Thyroid gland (tissue), 4 donors: ENCODE results near the gene PLA2G12B.

Experiments
- POLR2A ChIP-seq, 2 donors: fragments of 450-650 bp; IDR thresholded peaks; one replicate each; pipeline ENCODE4 v1.6.1; 2017; ENCODE audit warnings: antibody characterized with exemption in 2 of 2, mild to moderate bottlenecking in 2 of 2, moderate library complexity in 1 of 2
- TF ChIP-seq, protein P1 (sequence below), 6 experiments: fragments of 200-600 bp in 3 of 6; fragments of 450-650 bp in 3 of 6; sonication (generic) in 3 of 6; IDR thresholded peaks; one replicate each; pipeline ENCODE4 v1.5.1; 2016 to 2019; ENCODE audit warnings: antibody characterized with exemption in 6 of 6, mild to moderate bottlenecking in 2 of 6, inconsistent platforms in 1 of 6, moderate library complexity in 1 of 6

DNA sequence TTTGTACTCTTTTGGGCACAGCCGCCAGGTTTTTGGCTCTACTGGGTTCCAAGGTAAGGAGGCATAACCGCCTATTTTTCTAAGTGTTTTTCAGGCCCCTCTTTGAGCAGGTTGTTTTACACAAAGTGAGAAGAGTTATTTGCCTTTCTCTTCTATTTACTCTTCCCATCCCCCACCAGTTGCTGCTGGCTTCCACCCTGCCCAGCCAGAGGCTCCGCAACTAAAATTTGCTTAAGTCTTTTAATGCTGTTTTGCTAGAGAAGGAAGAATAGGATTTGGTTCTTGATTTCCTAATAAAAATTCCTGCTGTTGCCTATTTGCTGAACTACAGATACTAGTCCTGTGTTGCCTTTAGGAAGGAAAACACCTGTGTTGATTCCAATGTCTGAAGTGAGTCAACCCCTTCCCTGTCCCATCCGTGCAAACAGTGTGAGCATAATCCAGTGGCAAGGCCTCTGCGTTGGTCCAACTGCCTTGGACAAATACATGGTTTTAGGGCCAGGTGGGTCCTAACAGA is 1.9 kb downstream of the PLA2G12B start:
- TF ChIP-seq, protein P1, sequence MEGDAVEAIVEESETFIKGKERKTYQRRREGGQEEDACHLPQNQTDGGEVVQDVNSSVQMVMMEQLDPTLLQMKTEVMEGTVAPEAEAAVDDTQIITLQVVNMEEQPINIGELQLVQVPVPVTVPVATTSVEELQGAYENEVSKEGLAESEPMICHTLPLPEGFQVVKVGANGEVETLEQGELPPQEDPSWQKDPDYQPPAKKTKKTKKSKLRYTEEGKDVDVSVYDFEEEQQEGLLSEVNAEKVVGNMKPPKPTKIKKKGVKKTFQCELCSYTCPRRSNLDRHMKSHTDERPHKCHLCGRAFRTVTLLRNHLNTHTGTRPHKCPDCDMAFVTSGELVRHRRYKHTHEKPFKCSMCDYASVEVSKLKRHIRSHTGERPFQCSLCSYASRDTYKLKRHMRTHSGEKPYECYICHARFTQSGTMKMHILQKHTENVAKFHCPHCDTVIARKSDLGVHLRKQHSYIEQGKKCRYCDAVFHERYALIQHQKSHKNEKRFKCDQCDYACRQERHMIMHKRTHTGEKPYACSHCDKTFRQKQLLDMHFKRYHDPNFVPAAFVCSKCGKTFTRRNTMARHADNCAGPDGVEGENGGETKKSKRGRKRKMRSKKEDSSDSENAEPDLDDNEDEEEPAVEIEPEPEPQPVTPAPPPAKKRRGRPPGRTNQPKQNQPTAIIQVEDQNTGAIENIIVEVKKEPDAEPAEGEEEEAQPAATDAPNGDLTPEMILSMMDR (IDR thresholded peaks at IDR 0.05) = no peak
- no peak for TF ChIP-seq POLR2A (IDR thresholded peaks at IDR 0.05)
